Measurements from ENCODE around the gene METAP1. TPM values are rescaled to one million over a fixed set of nuclear protein-coding genes. Genes with fewer than 3 reads are reported as not detected.

METAP1 gene
- total and polyA plus RNA-seq, 2 of the 8 experiments (the other 6 are each of a cell fraction or from before 2014, with no cell fraction given) = 50.6 to 85.2 TPM

DNA sequence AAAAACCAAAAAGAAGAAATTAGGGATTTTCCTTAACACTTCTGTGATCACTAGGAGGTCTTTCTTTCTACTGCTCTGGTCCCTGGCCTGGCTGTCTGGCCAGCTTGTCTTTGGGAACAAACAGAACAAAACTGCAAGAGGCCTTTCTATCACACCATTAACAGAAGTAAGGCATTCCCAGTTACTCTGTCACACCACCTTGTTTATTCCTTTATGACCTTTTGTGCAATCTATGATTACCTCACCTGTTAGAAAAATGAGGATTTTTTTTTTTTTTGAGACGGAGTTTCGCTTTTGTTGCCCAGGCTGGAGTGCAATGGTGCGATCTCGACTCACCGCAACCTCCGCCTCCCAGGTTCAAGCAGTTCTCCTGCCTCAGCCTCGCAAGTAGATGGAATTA, 3.0 kb downstream of the METAP1 start:
- Histone ChIP-seq H3K9ac (replicated peaks in 1 of 4; ENCODE audit: extremely low read depth in 1 of 4, low read depth in 3 of 4, low read length in 3 of 4) (no peak overlapping the region), H3K23me2 (ENCODE audit: low read depth, low read length) (peaks cover 5% of the 10 kb centered on the region; the same call in 1 of the 2 replicates), H3K4me3 (ENCODE audit: extremely low read depth in 1 of 4, insufficient read depth in 2 of 4, low read depth in 3 of 4, low read length in 4 of 4) (no peak overlapping the region), H3K14ac (ENCODE audit: insufficient read length) (no peak overlapping the region), H3K18ac (ENCODE audit: extremely low read depth, low read length) (no peak overlapping the region), H4K5ac (ENCODE audit: insufficient read length, low read depth, low read length) (no peak overlapping the region), H3K79me2 (ENCODE audit: control insufficient read depth in 1 of 2, insufficient read depth in 2 of 2, low read length in 2 of 2) (peaks cover 38 to 76% of the 10 kb centered on the region in 2 experiments), H3K4ac (replicated peaks; ENCODE audit: insufficient read length, low read depth, low read length) (no peak overlapping the region), H2BK120ac (replicated peaks; ENCODE audit: low read depth, low read length) (no peak overlapping the region), H3K4me1 (replicated peaks in 1 of 4; ENCODE audit: control insufficient read depth in 3 of 4, insufficient read depth in 4 of 4, low read length in 3 of 4) (peaks cover 0 to 10% (median 5%) of the 10 kb centered on the region in 4 experiments; a peak in 5 of 7 replicates), H3K56ac (replicated peaks; ENCODE audit: insufficient read length, low read depth, low read length) (no peak overlapping the region), H3K9me3 (ENCODE audit: insufficient read depth in 2 of 2, low read depth in 1 of 2, low read length in 1 of 2) (peaks cover 0 to 4% of the 10 kb centered on the region in 2 experiments; a peak in 1 of 4 replicates), H4K20me1 (replicated peaks in 1 of 2; ENCODE audit: control insufficient read depth in 1 of 2, insufficient read depth in 2 of 2, low read length in 2 of 2) (peaks cover 20 to 21% of the 10 kb centered on the region in 2 experiments), H2BK5ac (ENCODE audit: low read depth, low read length) (no peak overlapping the region), H4K8ac (ENCODE audit: extremely low read depth, insufficient read depth, low read length) (no peak overlapping the region), H2BK15ac (ENCODE audit: low read length) (no peak overlapping the region), H3K27me3 (replicated peaks in 1 of 4; ENCODE audit: control insufficient read depth in 3 of 4, extremely low read depth in 1 of 4, insufficient read depth in 3 of 4, low read length in 3 of 4) (no peaks in the 10 kb centered on the region), H2AK5ac (ENCODE audit: low read depth, low read length) (no peak overlapping the region), H2AFZ (ENCODE audit: low read length) (no peak overlapping the region), H3K27ac (ENCODE audit: low read depth, low read length) (no peak overlapping the region), H3K36me3 (ENCODE audit: control insufficient read depth in 2 of 4, insufficient read depth in 4 of 4, low read length in 3 of 4) (no peaks in the 10 kb centered on the region), H2BK12ac (ENCODE audit: low read depth, low read length) (no peak overlapping the region), H2BK20ac (ENCODE audit: low read length) (no peak overlapping the region), H3K23ac (ENCODE audit: insufficient read length) (no peak overlapping the region), H3K79me1 (ENCODE audit: low read depth, low read length) (no peaks in the 10 kb centered on the region), H3K4me2 (ENCODE audit: insufficient read depth in 1 of 2, low read depth in 2 of 2, low read length in 2 of 2) (no peak overlapping the region), H4K91ac (replicated peaks; ENCODE audit: insufficient read length, low read length) (no peak overlapping the region)
- ChIA-PET CTCF (ENCODE audit: partially characterized antibody) (interaction anchor here (0.5 to 3.5 kb wide), 5 partner anchors 9 to 407 kb away, joined by 3 to 17 read pairs (median 3); no protein-coding TSS in a partner anchor), POLR2A (ENCODE audit: partially characterized antibody) (interaction anchor here (0.7 to 5.7 kb wide), 6 partner anchors 10 to 470 kb away, joined by 3 to 106 read pairs (median 4); partner anchors contain the start of gene EIF4E)
- 94% methylated on average over 7 of the region's 7 CpGs; no CpG with 5 or more reads in 1 of the 2 experiments for WGBS, 2 experiments (ENCODE audit: extremely low coverage in 1 of 2, insufficient coverage in 1 of 2, insufficient read length in 1 of 2, insufficient replicate concordance in 2 of 2, low coverage in 1 of 2, low lambda C conversion rate in 2 of 2, missing lambda C conversion rate in 1 of 2)
- no peak for FAIRE-seq
- no peak for DNase-seq (ENCODE audit: low read depth in 1 of 2, low spot score in 2 of 2)
- TF ChIP-seq TAF7 (optimal IDR thresholded peaks at IDR 0.05; ENCODE audit: borderline replicate concordance, low read depth, low read length) = no peak
- TF ChIP-seq PHF8 (conservative IDR thresholded peaks at IDR 0.05; ENCODE audit: low read depth, low read length) = no peak
- no peak for TF ChIP-seq USF2 (IDR thresholded peaks at IDR 0.05; ENCODE audit: low read length)
- TF ChIP-seq, protein P1, sequence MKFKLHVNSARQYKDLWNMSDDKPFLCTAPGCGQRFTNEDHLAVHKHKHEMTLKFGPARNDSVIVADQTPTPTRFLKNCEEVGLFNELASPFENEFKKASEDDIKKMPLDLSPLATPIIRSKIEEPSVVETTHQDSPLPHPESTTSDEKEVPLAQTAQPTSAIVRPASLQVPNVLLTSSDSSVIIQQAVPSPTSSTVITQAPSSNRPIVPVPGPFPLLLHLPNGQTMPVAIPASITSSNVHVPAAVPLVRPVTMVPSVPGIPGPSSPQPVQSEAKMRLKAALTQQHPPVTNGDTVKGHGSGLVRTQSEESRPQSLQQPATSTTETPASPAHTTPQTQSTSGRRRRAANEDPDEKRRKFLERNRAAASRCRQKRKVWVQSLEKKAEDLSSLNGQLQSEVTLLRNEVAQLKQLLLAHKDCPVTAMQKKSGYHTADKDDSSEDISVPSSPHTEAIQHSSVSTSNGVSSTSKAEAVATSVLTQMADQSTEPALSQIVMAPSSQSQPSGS (IDR thresholded peaks at IDR 0.05; ENCODE audit: low read length) = no peak
- no peak for TF ChIP-seq CREB1 (IDR thresholded peaks at IDR 0.05)
- TF ChIP-seq RBBP5 (IDR thresholded peaks at IDR 0.05; ENCODE audit: borderline replicate concordance, low read depth, low read length) = no peak
- TF ChIP-seq SP4 (IDR thresholded peaks at IDR 0.05; ENCODE audit: low read length) = no peak
- TF ChIP-seq, protein P2, sequence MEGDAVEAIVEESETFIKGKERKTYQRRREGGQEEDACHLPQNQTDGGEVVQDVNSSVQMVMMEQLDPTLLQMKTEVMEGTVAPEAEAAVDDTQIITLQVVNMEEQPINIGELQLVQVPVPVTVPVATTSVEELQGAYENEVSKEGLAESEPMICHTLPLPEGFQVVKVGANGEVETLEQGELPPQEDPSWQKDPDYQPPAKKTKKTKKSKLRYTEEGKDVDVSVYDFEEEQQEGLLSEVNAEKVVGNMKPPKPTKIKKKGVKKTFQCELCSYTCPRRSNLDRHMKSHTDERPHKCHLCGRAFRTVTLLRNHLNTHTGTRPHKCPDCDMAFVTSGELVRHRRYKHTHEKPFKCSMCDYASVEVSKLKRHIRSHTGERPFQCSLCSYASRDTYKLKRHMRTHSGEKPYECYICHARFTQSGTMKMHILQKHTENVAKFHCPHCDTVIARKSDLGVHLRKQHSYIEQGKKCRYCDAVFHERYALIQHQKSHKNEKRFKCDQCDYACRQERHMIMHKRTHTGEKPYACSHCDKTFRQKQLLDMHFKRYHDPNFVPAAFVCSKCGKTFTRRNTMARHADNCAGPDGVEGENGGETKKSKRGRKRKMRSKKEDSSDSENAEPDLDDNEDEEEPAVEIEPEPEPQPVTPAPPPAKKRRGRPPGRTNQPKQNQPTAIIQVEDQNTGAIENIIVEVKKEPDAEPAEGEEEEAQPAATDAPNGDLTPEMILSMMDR (IDR thresholded peaks at IDR 0.05; ENCODE audit: control extremely low read depth in 1 of 3, insufficient read depth in 1 of 3, low read depth in 1 of 3, low read length in 3 of 3) = no peak
